H9 (cell line): ENCODE data around the gene THOP1. TPM values are rescaled to one million over a fixed set of nuclear protein-coding genes. Genes with fewer than 3 reads are reported as not detected.

Experiments used
- DNase-seq: peaks from one replicate; pipeline ENCODE4 v3.0.0-alpha.2; 2017
- H2AFZ ChIP-seq: one replicate; pipeline ENCODE4 v1.6.1; 2013; ENCODE audit warnings: mild to moderate bottlenecking, low read length, control low read depth, moderate library complexity
- H2AK5ac ChIP-seq: 2 replicates; pipeline ENCODE4 v1.6.1; 2013; ENCODE audit warnings: low read length, control low read depth, mixed read lengths; ENCODE audit not compliant: insufficient read length
- H2BK120ac ChIP-seq: one replicate; pipeline ENCODE4 v1.6.1; 2013; ENCODE audit warnings: low read depth, mild to moderate bottlenecking, low read length, control low read depth, inconsistent platforms; ENCODE audit not compliant: poor library complexity, severe bottlenecking
- H2BK12ac ChIP-seq: 2 replicates; pipeline ENCODE4 v1.6.1; 2013; ENCODE audit warnings: low read length, control low read depth, mixed read lengths, low read depth; ENCODE audit not compliant: insufficient read length
- H2BK15ac ChIP-seq: 2 replicates; pipeline ENCODE4 v1.6.1; 2013; ENCODE audit warnings: low read depth, low read length, control low read depth
- H2BK20ac ChIP-seq: one replicate; pipeline ENCODE4 v1.6.1; 2013; ENCODE audit warnings: low read depth, mild to moderate bottlenecking, low read length, control low read depth, inconsistent platforms; ENCODE audit not compliant: poor library complexity, severe bottlenecking
- H2BK5ac ChIP-seq: 2 replicates; pipeline ENCODE4 v1.6.1; 2013; ENCODE audit warnings: low read length, control low read depth, mixed read lengths; ENCODE audit not compliant: insufficient read length
- H3K14ac ChIP-seq: 2 replicates; pipeline ENCODE4 v1.6.1; 2013; ENCODE audit warnings: low read length, control low read depth; ENCODE audit not compliant: insufficient read depth
- H3K18ac ChIP-seq: 2 replicates; pipeline ENCODE4 v1.6.1; 2013; ENCODE audit warnings: low read depth, mild to moderate bottlenecking, mixed read lengths, low read length, control low read depth; ENCODE audit not compliant: insufficient read length
- H3K23ac ChIP-seq: 2 replicates; pipeline ENCODE4 v1.6.1; 2013; ENCODE audit warnings: low read length, control low read depth, mixed read lengths, low read depth; ENCODE audit not compliant: insufficient read length
- H3K23me2 ChIP-seq: 2 replicates; pipeline ENCODE4 v1.6.1; 2013; ENCODE audit warnings: low read depth, mild to moderate bottlenecking, mixed read lengths, low read length, control low read depth; ENCODE audit not compliant: insufficient read length, poor library complexity, severe bottlenecking
- H3K27ac ChIP-seq: 2 replicates; pipeline ENCODE4 v1.5.1; 2013; ENCODE audit warnings: low read length, control low read depth, mixed read lengths, low read depth; ENCODE audit not compliant: insufficient read length
- H3K27me3 ChIP-seq: 2 replicates; pipeline ENCODE4 v1.6.1; 2013; ENCODE audit warnings: low read length, control low read depth, inconsistent platforms; ENCODE audit not compliant: insufficient read depth
- H3K4ac ChIP-seq: 2 replicates; pipeline ENCODE4 v1.6.1; 2013; ENCODE audit warnings: low read depth, mild to moderate bottlenecking, control low read depth, inconsistent platforms, low read length, moderate library complexity
- H3K4me1 ChIP-seq: 2 replicates; pipeline ENCODE4 v1.6.1; 2013; ENCODE audit warnings: low read length, control low read depth, inconsistent platforms; ENCODE audit not compliant: insufficient read depth
- H3K4me2 ChIP-seq: 2 replicates; pipeline ENCODE4 v1.6.1; 2013; ENCODE audit warnings: low read length, control low read depth, mixed read lengths; ENCODE audit not compliant: insufficient read length, insufficient read depth
- H3K56ac ChIP-seq: 2 replicates; pipeline ENCODE4 v1.6.1; 2013; ENCODE audit warnings: low read depth, mild to moderate bottlenecking, mixed read lengths, low read length, control low read depth; ENCODE audit not compliant: insufficient read length
- H3K79me1 ChIP-seq: 2 replicates; pipeline ENCODE4 v1.6.1; 2013; ENCODE audit warnings: low read depth, mild to moderate bottlenecking, moderate library complexity, low read length, control low read depth, inconsistent platforms; ENCODE audit not compliant: insufficient read depth, poor library complexity, severe bottlenecking
- H3K79me2 ChIP-seq: 2 replicates; pipeline ENCODE4 v1.6.1; 2013; ENCODE audit warnings: low read length, control low read depth, inconsistent platforms; ENCODE audit not compliant: insufficient read depth
- H3K9ac ChIP-seq: 2 replicates; pipeline ENCODE4 v1.6.1; 2013; ENCODE audit warnings: low read length, control low read depth, mixed read lengths; ENCODE audit not compliant: insufficient read length; ENCODE audit errors: extremely low read depth
- H3K9me3 ChIP-seq: one replicate; pipeline ENCODE4 v1.6.1; 2013; ENCODE audit warnings: low read depth, low read length, inconsistent platforms; ENCODE audit not compliant: control insufficient read depth
- H3T11ph ChIP-seq: one replicate; pipeline ENCODE4 v1.6.1; 2013; ENCODE audit warnings: mild to moderate bottlenecking, low read length, control low read depth, inconsistent platforms
- H4K20me1 ChIP-seq: one replicate; pipeline ENCODE4 v1.6.1; 2013; ENCODE audit not compliant: control insufficient read depth, insufficient read length, insufficient read depth
- H4K5ac ChIP-seq: 2 replicates; pipeline ENCODE4 v1.6.1; 2013; ENCODE audit warnings: low read depth, mild to moderate bottlenecking, mixed read lengths, low read length, control low read depth; ENCODE audit not compliant: insufficient read length
- H4K8ac ChIP-seq: replicated peaks from 2 replicates; pipeline ENCODE4 v1.6.1; 2013; ENCODE audit warnings: low read length, control low read depth, mixed read lengths, low read depth; ENCODE audit not compliant: insufficient read length
- H4K91ac ChIP-seq: 2 replicates; pipeline ENCODE4 v1.6.1; 2013; ENCODE audit warnings: low read depth, mild to moderate bottlenecking, moderate library complexity, mixed read lengths, low read length, control low read depth; ENCODE audit not compliant: insufficient read length
- H3K27ac Mint-ChIP-seq, 3 experiments: 2 replicates in 2 of 3; 3 replicates in 1 of 3; pipeline ENCODE4 v1.8.0; 2020 to 2021; ENCODE audit warnings: mixed read lengths in 3 of 3, mild to moderate bottlenecking in 1 of 3, moderate library complexity in 1 of 3
- H3K27me3 Mint-ChIP-seq: 2 replicates; pipeline ENCODE4 v1.8.0; 2021; ENCODE audit warnings: low read depth, mild to moderate bottlenecking, moderate library complexity, mixed read lengths
- H3K36me3 Mint-ChIP-seq, 3 experiments: 2 replicates in 2 of 3; 3 replicates in 1 of 3; pipeline ENCODE4 v1.8.0; 2020 to 2021; ENCODE audit warnings: low read depth in 3 of 3, mixed read lengths in 3 of 3; ENCODE audit not compliant: insufficient read depth in 1 of 3
- H3K4me1 Mint-ChIP-seq, 2 experiments: 2 replicates each; pipeline ENCODE4 v1.8.0; 2020; ENCODE audit warnings: mixed read lengths in 2 of 2
- H3K4me3 Mint-ChIP-seq, 2 experiments: 2 replicates in 1 of 2; 3 replicates in 1 of 2; pipeline ENCODE4 v1.8.0; 2020 to 2021; ENCODE audit warnings: mild to moderate bottlenecking in 2 of 2, mixed read lengths in 2 of 2, moderate library complexity in 1 of 2
- H3K9me3 Mint-ChIP-seq, 2 experiments: 2 replicates in 1 of 2; 3 replicates in 1 of 2; pipeline ENCODE4 v1.8.0; 2020; ENCODE audit warnings: mild to moderate bottlenecking in 2 of 2, mixed read lengths in 2 of 2, moderate library complexity in 1 of 2
- WGBS: extraction: QIAGEN DNeasy Blood & Tissue Kit; methylation state at CpG from one replicate; pipeline ENCODE4 v1.1.7; 2013; ENCODE audit warnings: missing lambda C conversion rate, low lambda C conversion rate, mixed read lengths; ENCODE audit not compliant: insufficient read length; ENCODE audit errors: extremely low coverage; 5-methylcytosine and 5-hydroxymethylcytosine counted together
- total RNA-seq: library from RNA; stranded (reverse); gene quantifications from 2 replicates; pipeline ENCODE4 v1.2.1, GENCODE V29; 2021
- TF ChIP-seq, protein P1 (sequence below): fragments of 200-600 bp; sonication (generic); conservative IDR thresholded peaks from 3 replicates; pipeline ENCODE4 v1.8.0; 2021; ENCODE audit warnings: antibody characterized with exemption, mild to moderate bottlenecking

The THOP1 gene
- total RNA-seq, 1 experiment from 2014 or later = 150 TPM

DNA sequence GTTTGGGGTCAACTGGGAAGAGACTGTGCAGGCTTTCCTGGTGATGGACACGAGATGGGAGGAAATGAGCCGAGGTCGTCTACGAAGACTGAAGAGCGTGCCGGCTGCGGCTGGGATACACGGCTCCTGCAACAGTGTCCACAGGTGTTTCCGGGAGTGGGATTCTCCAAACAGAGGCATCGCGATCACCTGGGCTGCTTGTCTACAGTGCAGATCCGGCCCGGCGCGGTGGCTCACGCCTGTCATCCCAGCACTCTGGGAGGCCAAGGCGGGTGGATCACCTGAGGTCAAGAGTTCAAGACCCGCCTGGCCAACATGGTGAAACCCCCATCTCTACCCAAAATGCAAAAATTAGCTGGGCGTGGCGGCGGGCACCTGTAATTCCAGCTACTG, 33.9 kb upstream of the THOP1 start:
- Histone ChIP-seq H3T11ph (no peak overlapping the region), H3K9me3 (no peaks in the 10 kb centered on the region), H2BK15ac (no peak overlapping the region), H3K14ac (no peak overlapping the region), H3K79me2 (no peaks in the 10 kb centered on the region), H4K5ac (no peak overlapping the region), H3K18ac (no peak overlapping the region), H2BK12ac (no peak overlapping the region), H4K91ac (no peak overlapping the region), H3K4ac (no peak overlapping the region), H3K27ac (no peak overlapping the region), H3K56ac (no peak overlapping the region), H3K27me3 (no peaks in the 10 kb centered on the region), H3K79me1 (no peaks in the 10 kb centered on the region), H2BK120ac (no peak overlapping the region), H3K4me1 (no peaks in the 10 kb centered on the region), H2BK5ac (no peak overlapping the region), H2AFZ (no peak overlapping the region), H3K9ac (no peak overlapping the region), H2AK5ac (no peak overlapping the region), H4K8ac (no peak overlapping the region), H4K20me1 (no peaks in the 10 kb centered on the region), H3K23me2 (no peaks in the 10 kb centered on the region), H3K4me2 (no peak overlapping the region), H3K23ac (no peak overlapping the region), H2BK20ac (no peak overlapping the region)
- Mint-ChIP-seq H3K27me3 (peaks cover 25% of the 10 kb centered on the region), H3K4me1 (no peaks in the 10 kb centered on the region), H3K4me3 (no peak overlapping the region), H3K9me3 (no peaks in the 10 kb centered on the region), H3K36me3 (peaks cover 5 to 37% (median 26%) of the 10 kb centered on the region in 3 experiments; a peak in 6 of 7 replicates), H3K27ac (no peak overlapping the region)
- DNase-seq = no peak
- TF ChIP-seq, protein P1, sequence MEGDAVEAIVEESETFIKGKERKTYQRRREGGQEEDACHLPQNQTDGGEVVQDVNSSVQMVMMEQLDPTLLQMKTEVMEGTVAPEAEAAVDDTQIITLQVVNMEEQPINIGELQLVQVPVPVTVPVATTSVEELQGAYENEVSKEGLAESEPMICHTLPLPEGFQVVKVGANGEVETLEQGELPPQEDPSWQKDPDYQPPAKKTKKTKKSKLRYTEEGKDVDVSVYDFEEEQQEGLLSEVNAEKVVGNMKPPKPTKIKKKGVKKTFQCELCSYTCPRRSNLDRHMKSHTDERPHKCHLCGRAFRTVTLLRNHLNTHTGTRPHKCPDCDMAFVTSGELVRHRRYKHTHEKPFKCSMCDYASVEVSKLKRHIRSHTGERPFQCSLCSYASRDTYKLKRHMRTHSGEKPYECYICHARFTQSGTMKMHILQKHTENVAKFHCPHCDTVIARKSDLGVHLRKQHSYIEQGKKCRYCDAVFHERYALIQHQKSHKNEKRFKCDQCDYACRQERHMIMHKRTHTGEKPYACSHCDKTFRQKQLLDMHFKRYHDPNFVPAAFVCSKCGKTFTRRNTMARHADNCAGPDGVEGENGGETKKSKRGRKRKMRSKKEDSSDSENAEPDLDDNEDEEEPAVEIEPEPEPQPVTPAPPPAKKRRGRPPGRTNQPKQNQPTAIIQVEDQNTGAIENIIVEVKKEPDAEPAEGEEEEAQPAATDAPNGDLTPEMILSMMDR = no peak
- WGBS = no CpG with 5 or more reads among the region's 21 CpGs
